Cortex of kidney (tissue), 1 donor: Measurements from ENCODE around the gene EIF1AX.
"Not testable (repeated sequence)": the region's sequence is repeated elsewhere in the genome, so short reads cannot be mapped to it uniquely, and the experiment has no call there.

Experiments used
- DNase-seq: peaks from one replicate; lab custom pipeline; 2025; lab: John Stamatoyannopoulos, UW

EIF1AX gene, protein sequence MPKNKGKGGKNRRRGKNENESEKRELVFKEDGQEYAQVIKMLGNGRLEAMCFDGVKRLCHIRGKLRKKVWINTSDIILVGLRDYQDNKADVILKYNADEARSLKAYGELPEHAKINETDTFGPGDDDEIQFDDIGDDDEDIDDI

DNA sequence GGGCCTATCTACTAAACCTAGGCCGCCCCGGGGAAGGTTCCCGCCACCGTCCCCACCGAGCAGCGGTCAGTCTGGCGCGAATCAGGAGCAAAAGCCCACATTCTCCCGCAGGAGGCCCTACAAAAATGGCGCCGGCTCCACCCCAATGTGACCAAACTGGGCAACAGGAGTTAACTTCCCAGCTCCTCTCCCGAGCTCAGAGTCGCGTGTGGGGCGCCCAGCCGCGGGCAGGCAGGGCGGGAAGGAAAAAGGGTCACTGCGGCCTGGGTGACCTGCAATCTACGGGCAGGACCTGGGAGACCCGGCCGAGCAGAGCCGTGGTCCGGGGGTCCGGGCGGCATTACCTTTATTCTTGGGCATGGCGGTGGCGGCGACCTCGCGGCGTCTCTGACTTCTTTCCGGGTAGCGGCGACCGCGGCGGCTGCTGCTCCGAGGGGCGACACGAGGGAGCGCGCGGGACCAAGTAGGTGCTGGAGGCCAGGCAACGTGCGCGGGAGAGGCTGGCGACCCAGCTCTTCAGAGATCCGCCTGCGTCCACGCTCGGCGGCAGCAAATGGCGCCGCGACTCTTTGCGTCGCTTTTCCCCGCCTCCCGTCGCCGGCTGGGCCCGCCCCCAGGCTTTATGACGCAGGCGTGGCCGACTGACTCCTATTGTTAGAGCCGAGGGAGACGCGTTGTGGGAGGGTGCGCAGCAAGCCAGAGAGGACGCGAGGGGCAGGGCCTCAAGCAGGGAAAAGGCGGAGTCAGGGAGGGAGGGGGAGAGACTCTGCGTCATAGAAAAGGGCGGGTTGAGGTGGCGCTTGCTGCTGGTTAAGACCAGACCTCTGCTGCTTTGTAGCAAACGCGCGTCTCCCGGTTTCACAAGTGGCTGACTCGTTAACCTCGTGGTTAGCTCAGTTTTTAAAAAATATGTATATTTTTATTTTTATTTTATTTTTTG is at the start of gene EIF1AX:
EIF1AX (minus strand) TSS at position 558 of the 940 bp plus-strand sequence; CDS start at position 360, 198 bp downstream.
- DNase-seq = no peak

DNA sequence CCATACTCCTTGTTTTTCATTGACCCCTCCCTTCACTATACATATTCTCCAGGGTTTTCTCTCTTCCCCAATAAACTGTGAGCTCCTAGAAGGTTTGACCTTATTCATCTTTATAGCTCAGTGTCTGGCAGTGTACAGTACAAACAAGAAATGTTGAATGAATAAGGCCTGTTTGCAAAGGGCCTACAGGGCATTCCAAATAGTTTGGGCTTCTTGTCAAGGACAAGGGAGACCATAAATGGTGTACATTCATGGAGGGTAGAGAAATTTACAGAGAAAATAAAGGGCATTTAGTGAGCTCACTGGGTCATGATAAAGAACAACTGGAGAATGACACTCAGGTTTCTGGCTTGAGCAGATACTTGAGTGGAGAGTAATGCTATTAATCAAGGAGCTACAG is 47.5 kb upstream of the EIF1AX start:
- no peak for DNase-seq

DNA sequence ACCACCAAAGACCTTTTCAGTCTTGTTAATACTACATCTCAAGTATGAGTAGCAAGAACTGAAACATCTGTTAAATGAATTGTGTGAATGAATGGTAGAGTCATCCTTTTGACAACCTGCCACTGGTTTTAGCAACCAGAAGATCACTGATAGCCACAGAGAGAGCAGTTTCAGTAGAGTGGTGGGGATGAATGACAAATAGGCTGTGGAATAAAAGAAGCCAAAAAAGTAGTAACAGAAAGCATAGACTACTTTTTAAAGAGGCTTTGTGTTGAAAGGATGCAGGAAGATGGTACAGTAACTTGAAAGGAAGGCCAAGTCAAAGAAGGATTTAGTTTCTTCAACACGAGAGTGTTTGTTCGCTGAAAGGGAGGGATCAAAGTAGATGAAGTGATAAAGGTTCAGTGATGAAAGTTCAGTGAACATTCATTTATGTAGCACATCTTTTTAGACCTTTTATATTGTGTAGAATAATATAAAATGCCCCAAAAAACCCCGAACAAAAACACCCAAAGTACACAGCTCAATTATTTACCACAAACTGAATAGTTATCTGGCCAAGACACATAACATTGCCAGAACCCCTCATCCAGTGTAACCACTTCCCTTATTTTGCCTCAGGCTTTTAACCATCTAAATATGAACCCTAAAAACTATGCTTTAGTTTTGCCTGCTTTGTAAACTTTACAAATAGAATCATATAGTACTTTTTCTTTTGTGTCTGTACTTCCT is 40.1 kb upstream of the EIF1AX start:
- no peak for DNase-seq

DNA sequence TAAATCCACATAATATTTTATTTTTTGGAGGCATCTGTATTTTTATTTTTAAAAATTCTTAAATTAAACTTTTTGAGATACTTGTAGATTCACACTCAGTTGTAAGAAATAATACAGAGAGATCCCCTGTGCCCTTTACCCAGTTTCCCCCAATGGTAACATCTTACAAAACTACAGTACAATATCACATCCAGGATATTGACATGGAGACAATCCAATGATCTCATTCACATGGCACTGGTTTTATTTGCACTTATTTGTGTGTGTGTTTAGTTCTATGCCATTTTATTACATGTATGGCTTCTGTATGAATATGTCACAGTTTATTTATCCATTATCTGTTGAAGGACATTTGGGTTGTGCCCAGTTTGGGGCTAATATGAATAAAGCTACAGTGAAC is 35.5 kb upstream of the EIF1AX start:
- no peak for DNase-seq

DNA sequence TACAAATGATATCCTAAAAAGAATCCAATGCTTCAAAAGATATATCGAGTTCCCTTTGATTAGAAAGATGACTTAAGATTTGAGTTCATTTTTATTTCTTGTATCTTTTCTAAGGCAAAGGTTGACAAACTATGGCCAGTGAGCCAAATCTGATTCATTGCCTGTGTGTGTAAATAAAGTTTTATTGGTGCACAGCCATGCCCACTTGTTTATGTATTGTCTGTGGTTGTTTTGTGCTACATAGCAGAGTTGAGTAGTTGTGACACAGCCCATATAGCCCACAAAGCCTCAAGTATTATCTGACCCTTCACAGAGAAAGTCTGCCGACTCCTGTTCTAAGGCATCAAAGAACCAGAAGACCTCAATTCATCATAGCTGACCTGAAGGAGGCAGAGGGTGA is 32.2 kb upstream of the EIF1AX start:
- DNase-seq = no peak

DNA sequence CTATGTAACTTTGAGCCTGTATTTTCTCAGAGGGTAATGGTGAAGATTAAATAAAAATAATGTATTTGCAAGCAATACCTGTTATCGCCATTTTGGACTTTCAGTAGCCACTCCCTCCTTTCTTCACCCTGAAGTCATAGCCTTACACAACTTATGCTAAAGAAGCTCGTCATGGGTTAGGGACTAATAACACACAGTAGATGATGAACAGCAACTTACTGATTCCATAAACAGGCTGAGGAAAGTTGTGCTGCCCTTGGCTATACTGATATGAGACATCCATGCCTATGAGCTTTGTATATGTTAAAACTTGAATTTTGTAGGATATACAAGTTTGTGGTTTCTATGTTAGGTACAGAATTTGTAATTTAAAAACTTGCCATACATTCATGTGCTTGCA is 31.7 kb upstream of the EIF1AX start:
- no peak for DNase-seq

DNA sequence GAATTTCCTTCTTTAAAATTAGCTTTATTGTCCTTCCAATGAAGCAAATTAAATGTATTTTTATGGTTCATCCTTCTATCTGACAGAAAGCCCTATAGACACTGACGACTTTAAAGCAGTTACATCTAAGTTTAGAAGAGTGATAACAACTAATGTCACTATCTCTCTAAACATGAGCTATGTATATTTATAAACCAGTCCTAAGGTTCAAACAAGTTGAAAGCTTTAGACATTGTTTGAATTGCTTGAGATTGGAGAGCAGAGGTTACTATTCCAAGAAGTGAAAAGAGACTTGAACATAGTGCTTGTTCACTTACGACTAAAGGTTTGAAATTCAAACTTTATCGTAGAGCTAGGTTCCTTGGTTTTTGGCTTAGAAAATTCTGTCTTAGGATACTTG is 30.2 kb upstream of the EIF1AX start:
- no peak for DNase-seq

DNA sequence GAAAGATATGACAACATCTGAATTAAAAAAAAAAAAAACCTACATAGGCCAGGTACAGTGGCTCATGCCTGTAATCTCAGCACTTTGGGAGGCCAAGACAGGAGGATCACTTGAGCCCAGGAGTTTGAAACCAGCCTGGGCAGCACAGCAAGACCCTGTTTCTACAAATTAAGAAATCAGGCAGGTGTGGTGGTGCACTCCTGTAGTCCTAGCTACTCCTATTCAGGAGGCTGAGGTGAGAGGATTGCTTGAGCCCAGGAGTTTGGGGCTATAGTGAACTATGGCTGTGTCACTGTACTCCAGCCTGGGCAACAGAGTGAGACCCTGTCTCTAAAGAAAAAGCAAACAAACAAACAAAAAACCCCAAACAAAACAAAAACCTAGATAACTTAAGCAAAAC is 20.9 kb upstream of the EIF1AX start:
- DNase-seq = not testable (repeated sequence)

DNA sequence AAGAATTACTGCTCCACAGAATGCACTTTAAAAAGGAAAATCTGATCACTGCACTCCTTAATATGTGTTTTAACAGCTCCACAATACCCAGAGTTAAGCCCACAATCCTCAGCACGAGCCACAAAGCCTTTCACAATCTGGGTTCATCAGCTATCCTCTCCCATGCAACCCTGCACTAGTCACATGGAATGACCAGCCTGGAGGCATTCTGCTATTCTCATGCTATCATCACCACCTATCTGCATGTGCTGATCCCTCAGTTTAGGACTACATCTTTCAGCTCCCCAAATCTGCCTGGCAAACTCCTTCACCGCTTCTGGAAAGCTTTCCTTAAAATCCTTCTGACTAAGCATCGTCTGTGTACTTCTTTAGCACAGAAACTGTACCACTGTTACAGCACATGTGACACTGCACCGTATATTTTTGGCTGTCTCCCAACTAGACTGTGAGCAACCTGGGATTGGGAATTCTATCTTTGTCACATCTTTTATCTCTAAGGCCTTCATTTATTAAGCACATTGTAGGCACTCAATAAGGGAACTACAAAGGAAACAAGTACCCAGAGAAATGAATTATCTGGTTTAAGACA is 18.3 kb upstream of the EIF1AX start:
- no peak for DNase-seq

DNA sequence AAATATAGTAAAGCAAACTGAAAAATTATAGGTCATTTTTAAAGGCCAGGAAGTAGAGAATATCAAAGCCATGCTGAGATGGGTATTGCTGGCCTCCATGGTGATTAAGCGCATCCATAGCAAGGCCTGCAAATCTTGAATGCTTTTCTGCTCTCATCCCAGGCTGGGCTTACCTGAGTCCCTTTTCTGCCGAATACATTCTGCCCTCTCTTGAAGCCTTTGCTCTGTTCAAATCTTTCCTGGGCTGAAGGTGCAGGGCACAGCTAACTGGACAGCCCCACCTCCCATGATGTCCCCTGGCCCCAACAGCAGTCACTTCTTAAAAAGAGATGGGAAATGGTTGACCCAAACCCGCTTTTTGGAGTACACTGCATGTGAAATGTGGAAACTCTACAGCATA is 10.1 kb upstream of the EIF1AX start:
- DNase-seq = no peak

DNA sequence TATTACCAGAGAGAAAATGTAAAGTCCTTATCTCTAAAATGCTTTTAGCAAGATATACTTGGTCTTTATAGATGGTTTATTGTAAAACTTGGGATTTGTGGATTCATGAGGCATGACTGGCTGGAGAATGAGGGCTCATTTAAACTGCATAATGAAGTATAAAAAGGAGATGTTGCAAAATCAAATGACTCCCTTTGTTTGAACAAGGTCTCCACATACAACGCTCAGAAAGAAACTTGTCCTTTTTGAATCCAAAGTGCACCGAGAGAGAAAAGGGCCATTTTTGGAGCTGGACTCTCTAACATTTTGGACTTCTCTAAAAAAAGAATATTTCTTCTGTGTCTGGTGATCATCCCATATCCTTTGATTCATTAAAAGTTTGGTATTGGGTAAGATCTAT is 7.7 kb upstream of the EIF1AX start:
- no peak for DNase-seq

DNA sequence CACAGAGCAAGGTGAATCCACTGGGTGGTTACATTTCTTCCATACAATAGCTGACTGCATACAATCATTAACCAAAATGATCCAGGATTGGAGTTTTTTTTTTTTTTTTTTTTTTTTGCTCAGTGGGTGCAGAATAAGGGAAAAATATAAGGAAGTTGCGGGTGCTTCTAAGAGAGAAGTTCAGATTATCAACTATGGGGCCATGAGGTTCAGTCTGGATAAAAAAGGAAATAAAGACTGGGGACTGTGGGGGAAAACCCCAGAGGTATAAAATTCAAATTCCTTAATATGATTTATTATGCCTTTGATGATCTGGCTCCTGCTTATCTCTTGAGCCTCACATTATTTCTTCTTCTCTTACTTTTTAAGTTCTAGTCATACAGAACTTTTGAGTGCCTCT is 5.9 kb upstream of the EIF1AX start:
- DNase-seq = no peak

DNA sequence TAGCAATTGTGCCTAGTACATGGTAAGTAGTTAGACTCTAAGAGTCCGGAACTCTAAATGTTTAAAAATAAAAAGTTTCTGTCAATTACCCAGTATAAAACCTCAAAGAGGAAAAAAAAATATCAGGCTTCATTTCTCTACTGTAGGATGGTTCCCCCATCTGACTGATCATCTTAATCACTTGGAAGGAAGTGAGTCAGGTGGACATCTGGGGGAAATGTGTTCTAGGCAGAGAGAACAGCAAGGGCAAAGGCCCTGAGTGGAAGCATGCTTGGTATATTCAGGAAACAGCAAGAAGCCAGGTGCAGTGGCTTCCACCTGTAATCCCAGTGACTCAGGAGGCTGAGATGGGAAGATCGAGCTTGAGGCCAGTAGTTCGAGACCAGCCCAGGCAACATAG is 2.9 kb upstream of the EIF1AX start:
- no peak for DNase-seq

DNA sequence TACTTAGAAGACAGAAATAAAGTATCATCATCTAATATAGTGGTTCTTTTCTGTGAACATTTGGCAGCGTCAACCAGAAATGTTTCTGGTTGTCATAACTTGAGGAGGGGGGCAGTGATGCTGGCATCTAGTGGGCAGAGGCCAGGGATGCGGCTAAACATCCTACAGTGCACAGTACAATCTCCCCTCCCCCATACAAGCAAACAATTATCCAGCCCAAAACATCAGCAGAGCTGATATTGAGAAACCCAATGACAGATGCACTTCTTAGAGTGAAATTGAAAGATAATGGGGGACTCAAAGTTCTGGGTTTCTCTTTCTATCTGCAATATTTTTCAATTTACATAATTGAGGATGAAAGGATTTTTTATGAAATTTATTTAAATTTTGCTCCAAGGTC is 1.9 kb upstream of the EIF1AX start:
- DNase-seq = no peak

DNA sequence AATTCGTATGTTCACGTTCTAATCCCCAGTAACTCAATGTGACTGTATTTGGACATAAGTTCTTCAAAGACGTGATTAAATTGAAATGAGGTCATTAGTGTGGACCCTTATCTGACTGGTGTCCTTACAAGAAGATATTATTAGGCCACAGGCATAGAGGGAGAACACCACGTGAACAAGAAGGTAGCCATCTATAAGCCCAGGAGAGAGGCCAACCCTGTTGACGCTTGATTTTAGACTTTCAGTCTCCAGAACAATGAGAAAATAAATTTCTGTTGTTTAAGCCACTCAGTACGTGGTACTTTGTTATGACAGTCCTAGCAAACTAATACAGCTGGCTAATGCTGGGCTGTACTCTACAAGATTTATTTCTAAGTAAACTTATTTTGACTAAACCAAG is 1.5 kb upstream of the EIF1AX start:
- DNase-seq = no peak

DNA sequence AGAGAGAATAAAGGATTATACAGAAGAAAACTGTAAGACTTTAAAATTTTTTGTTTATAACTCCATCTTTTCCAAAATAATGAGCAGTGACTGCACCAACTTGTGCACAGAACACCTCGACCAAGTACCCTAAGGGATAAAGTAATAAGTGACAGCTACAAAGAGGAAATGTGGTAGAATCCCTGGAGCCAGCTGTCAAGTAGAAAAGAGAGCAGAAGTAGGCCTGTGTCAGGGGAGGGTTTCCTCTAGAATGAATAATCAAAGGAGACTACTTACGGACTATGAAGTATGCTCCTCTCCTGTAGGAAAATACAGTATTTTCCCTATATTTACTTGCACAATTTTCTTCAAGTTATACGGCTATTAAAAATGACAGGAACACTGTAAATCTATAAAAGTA is 1.2 kb downstream of the EIF1AX start:
- no peak for DNase-seq

DNA sequence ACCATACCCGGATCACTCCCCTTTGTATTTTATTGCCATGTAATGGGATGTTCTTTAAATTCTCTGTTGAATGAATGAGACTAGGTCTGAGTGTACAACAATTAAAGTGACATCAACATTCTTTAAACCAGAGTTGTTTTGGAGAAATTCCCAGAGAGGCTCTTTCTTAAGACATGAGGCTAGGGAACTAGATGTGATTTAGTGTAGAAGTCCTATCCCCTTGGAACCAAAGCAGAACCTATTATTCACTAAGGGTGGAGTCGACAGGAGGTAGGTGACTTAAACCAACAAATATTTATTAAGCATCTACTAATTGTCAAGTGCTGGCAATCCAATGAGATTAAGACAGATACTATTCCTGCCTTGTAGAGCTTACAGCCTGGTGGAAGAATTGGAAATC is 1.7 kb downstream of the EIF1AX start:
- no peak for DNase-seq

DNA sequence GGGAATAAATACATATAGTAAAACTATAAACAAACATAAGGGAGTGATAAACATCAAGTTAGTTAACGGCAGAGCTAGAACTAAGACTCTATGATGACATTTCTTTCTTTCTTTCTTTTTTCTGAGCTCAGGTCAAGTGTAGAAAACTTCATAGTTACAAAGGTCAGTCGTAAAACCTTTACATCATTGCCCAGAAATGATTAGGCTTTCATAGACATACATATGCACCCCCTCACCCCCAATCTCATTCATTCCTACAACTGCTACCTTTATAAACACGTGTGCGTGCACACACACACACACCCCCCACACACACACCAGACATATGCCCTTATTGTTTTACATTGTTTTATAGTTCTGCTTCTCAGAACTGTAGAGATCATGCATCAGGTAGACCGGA is 5.7 kb downstream of the EIF1AX start:
- no peak for DNase-seq

DNA sequence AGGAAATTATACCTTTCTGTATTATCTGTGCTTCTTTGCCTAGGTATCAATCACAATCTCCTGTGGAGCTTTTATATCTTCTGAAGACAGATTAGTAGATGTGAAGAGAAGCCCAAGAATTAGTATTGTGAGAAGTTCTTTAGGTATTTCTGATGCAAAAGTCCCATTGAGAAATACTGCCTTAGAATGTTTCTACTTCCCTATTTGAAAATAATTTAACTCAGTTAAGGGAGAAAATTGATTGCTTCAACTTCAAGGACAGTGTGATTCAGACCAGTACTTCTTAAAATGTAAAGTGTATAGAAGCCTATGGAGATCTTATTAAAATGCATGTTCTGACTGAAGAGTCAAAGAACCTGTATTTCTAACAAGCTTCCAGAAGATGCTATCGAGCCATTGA is 9.0 kb downstream of the EIF1AX start:
- no peak for DNase-seq

DNA sequence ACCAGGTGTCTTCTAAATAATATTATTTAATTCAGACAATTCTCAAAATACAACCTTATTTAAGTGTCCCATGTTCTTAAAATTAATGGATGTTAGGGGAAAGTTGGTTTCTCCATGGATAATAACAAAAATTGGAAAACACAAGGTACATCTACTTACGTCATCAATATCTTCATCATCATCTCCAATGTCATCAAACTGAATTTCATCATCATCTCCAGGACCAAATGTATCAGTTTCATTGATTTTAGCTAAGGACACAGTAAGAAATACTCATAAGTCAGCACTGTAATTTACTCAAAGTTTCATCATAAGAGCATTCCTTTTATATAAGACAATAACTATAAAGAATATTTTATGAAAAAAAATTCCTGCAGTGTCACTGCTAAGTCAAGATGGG is 11.3 kb downstream of the EIF1AX start:
- DNase-seq = no peak

DNA sequence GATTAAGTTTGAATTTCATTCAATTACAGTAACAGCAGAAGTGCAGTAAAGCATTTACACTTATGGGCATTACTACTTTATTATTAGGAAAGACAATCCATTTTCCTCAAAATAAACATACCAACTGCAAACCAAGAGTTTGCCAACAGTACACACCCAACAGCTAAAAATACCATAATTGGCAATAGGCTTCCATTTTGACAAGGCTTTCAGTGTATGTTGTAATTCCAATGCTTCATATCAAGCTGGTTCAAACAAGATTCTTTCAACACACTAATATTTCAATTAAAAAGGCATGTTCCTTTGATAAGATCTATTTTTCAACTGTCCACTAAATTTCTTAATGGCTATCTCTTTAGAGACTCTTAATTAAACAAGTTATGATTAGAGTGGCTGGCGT is 12.1 kb downstream of the EIF1AX start:
- no peak for DNase-seq

DNA sequence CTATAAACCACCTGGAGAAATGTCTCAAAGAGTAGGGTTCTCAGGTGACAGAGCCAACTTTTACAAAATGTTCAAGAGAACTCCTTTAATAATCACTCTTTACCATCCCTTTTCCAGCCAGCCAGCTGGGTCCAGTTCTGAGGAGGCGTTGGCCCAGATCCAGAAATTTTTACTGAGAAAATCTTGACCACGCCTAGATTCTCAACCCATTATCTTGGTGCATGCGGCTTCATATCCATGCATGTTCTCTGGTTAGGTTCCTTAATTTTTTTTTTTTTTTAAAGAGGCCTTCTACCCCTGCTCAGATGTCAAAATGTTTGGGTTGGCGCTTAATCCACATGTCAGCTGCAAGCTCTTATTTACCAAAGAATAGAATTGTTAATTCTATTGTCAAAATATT is 13.0 kb downstream of the EIF1AX start:
- DNase-seq = no peak

DNA sequence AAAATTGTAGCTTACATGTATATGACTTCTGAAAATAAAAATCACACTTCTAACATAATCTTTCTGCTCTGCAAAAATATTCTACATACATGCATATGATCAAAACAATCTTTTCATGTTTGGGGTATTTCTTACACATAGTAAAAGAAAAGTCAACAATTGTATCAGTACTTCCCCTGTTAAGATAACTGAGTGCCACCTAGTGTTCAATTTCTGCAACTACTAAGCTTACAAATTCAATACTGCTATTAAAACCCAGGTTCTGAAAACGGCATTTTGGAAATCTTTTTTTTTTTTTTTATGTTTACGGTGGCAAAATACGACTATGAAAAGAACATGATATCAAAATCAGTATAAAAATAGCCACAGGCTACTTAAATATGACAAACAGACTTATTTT is 14.2 kb downstream of the EIF1AX start:
- DNase-seq = not testable (repeated sequence)
